Stimulated activated CD4-positive, alpha-beta T cell treated with anti-CD3 and anti-CD28 coated beads, Interleukin-12 subunit alpha, Interleukin-12 subunit beta, amount 100 ng/mL, for 4 hours (primary cell): ENCODE measurements around the gene ZNF672.

Experiments
- DNase-seq: peaks from one replicate; pipeline ENCODE4 v3.0.0-alpha.2; 2020

ZNF672 gene

DNA sequence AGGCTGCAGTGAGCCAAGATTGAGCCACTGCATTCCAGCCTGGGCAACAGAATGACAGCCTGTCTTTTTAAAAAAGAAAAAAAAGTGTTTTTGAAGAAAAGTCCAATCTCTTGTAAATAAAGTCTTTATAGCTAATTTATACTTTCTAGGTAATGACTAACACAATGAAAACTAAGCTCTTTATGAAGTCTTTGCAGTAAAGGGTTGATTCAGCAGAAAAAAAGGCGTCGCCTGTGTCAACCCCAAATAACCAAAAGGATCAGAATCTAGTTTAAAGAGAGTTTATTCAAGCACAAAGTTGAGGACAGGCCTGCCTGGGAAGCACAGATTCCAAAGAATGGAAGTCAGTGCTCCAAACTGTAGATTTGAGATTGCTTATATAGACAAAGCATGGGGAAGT, 53.7 kb downstream of the ZNF672 start:
- no peak for DNase-seq

DNA sequence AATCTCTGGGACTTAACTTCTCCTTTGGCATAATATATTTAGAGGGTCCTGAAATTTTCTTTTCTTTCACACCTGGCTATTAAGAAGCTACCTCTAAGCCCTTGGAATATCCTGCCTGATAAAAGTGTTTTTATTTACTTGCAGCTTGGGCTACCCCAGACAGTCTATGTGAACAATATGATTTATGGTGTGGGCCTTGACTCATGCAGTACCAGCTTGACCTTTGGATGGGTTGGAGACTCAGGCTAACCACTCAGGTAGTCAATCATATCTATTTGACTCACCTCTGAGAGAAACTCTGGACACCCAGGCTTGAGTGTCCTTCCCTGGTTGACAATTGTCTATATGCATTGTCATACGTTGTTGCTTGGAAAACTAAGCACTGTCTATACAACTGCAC, 54.6 kb downstream of the ZNF672 start:
- DNase-seq: no peak

DNA sequence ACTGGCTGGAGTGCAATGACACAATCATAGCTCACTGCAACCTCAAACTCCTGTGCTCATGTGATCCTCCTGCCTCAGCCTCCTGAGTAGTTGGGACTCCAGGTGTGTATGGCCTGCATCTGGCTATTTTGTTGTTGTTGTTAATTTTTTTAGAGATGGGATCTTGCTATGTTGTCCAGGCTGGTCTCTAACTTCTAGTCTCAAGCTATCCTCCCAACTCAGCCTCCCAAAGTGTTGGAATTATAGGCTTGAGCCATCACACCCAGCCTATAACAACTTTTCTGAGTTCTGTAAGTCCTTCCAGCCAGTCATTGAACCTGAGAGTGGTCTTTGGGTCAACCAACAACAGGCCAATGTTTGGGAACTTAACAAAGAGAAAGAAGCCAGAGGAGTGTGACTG, 56.8 kb downstream of the ZNF672 start:
- no peak for DNase-seq

DNA sequence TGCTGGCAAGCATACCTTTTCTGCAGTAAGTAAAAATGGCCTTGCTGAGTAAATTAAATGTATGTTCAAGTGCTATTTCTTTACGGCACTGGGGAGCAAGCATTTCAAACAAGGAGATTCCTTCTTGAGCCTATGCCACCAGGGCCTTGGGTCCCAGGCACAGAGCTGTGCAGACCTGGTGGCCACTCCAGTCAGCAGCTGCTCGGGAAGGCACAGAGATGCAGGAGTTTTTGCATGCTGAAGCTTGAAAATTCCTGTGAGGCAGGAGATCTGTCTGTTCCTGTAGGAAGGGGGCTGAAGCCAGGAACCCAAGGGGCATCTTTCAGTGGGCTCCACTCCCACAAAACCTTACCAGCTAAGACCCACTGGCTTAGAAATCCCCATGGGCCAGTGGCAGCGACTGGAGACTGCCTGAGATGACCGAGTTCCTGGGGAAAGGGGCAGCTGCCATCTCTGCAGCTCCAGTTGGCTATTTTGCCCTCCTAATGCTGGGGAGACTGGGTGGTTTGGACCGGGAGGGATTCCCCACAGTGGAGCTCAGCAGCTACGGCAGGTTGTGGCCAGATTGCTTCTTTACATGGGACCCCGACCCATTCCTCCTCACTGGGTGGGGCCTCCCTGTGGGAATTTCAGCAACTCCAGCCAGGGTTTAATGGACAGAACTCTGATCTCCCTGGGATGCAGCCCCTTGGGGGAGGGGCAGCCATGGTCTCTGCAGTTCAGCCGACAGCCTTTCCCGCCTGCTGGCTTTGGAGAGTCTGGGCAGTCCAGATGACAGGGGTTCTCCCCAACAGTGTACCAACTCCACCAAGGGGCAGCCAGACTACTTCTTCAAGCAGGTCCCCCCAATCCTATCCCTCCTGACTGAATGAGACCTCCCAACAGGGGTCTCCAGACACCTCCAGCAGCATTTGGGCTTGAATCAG, 59.7 kb downstream of the ZNF672 start:
- no peak for DNase-seq
